SW480 (cell line): ENCODE measurements around the gene TMEM138.
"Not testable (repeated sequence)": the region's sequence is repeated elsewhere in the genome, so short reads cannot be mapped to it uniquely, and the experiment has no call there.

Experiments used
- DNase-seq: peaks from one replicate; pipeline ENCODE4 v3.0.0-alpha.2; 2016; ENCODE audit warnings: low spot score

TMEM138 gene

DNA sequence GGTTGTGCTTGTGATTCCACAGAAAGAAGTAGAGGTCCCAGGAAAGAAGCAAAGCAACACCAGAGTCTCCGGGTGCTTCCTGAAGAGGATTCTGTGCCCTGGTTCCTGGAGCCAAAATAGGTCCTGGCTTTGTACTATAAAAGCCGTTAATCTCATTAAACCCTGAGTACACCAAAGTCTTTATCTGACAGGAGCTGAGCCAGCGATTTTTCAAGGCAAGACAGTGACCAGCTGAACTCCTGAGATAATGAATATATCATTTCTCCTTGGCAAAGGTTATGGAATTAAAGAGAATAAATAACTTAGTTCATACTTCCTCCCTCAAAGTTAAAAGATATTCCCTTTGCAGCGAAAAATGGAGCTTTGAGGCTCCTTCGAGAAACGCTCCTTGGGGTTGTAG is 5.2 kb downstream of the TMEM138 start:
- DNase-seq = no peak

DNA sequence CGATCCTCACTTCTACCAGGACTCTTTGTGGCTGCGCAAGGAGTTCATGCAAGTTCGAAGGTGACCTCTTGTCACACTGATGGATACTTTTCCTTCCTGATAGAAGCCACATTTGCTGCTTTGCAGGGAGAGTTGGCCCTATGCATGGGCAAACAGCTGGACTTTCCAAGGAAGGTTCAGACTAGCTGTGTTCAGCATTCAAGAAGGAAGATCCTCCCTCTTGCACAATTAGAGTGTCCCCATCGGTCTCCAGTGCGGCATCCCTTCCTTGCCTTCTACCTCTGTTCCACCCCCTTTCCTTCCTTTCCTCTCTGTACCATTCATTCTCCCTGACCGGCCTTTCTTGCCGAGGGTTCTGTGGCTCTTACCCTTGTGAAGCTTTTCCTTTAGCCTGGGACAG is 6.5 kb downstream of the TMEM138 start:
- DNase-seq = no peak

DNA sequence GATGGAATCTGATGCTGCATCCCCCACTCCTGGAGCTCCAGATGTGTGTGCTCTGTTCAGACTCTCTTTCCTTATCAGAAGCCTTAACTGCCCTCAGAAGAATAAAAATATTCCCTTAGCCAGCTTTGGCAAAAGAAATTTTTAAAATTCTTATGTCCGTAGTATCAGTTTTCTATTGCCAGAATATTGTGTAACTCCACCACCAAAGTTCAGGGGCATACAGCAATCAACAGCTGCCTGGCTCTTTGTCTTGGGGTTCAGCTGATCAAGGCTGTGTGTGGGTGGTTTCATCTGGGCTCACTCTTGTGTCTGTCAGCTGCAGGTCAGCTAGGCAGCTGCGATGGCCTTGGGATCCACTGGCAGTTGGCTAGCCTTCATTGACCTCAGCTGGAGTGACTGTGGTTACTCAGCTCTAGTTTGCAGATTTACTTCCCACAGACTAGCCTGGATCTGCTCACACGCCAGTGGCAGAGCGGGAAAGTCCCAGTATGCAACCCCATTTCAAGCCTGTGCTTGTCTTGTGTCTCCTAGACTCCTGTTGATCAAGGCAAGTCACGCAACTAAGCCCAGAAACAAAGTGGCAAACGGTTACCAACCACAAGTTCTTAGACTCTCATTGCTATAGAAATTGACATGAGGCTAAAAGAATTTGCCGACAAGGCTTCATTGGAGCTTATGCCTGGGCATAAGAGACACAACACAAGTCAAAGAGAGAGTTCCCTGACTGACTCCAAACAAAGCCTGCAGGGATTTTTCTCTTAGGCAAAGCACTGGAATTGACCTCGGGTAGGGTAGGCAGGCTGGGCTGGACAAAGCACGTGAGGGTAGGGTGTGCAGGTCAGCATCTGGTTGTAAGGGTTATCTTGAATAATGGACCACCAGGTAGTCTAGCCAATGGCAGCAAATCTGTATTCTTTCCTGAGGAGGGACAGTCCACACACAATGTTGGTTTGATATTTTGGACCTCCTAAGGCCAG is 7.5 kb downstream of the TMEM138 start:
- no peak for DNase-seq

DNA sequence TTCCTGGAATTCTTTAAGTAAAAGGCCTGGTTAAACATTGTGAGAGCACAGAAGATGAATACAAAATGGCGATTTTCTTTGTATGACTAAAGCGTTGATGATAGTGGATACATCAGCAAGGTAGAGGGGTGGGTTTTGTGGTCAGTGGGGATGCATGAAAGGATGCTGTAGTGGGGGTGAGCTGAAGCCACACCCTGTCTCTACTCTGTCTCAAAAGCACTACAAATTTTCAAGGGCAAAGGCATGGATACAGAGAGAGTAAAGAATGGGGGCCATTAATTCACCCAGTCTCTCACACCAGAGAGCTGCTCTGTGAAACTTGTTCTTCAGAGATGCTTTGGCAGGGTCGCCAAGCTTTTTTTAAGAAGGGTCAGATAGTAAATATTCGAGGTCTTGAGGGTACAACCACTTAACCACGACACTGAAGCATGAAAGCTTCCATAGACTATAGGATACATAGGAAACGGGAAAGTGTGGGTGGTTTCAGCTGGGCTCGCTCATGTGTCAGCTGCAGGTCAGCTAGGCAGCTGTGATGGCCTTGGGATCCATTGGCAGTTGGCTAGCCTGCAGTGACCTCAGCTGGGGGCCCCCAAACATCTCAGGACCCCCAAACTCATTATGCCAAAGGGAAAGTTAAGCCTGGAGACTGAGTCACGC is 8.3 kb downstream of the TMEM138 start:
- DNase-seq = no peak

DNA sequence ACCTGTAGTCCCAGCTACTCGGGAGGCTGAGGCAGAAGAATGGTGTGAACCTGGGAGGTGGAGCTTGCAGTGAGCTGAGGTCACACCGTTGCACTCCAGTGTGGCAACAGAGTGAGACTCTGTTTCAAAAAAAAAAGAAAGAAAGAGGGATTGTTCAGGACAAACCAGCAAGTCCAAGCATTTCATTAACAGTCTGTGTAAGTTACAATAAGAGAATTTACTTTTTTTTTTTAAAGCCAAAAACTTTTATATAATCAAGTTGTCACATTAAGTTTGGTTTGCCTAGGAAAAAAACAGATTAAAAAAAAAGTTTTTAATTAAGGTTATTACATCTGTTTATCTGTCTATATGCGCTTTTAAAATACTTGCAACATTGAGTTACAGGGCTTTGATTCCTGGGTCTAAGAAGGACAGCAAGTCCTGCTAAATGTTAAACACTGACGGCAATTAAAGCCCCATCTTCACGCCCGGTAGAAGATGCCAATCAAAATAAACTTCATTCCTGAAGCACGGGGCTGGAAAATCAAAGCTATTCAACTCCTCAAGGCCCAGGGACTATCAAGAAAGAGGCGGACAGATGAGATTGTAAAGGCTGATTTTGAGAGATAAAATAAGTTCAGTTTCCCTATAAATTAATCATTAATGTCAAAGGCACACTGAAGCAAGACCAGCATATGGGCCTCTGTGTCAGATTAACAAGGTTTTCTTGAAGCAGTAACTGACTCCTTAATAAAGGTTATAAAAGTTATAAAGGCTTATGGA is 10.7 kb downstream of the TMEM138 start:
- no peak for DNase-seq

DNA sequence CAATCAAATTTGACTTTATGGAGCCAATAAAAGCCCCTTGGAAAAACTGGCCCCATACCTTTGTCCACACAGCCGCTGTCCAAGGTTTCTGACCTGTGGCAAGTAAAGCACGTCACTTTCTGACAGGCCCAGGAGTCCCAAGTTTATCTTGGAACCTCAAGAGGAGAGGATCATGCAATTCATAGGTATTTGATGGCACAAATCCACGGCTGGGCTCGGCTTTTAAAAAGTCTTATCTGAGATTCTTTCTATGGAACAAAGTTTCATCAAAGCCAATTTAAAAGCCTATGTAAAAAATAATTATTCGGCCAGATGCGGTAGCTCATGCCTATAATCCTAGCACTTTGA is 13.6 kb downstream of the TMEM138 start:
- DNase-seq = no peak

DNA sequence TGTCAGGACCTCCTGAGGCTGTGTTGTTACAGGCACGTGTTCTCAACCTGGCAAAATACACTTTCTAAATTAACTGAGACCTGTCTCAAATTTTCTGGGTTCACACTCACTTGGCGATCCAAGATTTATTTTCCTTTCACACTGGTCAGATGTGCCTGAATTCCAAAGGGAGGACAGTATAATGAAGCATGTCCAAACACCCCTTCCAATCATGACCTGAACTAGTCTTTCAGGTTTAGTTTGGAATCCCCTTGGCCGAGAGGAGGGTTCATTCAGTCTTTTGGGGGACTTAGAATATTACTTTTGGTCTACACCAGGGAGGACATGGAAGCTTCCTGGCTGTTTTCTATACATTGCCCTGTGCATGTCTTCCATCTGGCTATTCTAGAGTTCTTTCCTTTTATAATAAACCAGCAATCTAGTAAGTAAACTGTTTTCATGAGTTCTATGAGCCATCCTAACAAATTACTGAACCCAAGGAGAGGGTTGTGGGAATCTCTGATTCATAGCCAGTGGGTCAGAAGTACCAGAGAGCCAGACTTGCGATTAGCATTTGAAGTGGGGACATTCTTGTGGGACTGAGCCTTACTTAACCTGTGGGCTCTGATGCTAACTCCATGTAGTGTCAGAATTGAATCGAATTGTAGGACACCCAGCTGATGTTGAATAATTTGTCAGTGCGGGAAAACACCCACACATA is 15.4 kb downstream of the TMEM138 start:
- DNase-seq = no peak

DNA sequence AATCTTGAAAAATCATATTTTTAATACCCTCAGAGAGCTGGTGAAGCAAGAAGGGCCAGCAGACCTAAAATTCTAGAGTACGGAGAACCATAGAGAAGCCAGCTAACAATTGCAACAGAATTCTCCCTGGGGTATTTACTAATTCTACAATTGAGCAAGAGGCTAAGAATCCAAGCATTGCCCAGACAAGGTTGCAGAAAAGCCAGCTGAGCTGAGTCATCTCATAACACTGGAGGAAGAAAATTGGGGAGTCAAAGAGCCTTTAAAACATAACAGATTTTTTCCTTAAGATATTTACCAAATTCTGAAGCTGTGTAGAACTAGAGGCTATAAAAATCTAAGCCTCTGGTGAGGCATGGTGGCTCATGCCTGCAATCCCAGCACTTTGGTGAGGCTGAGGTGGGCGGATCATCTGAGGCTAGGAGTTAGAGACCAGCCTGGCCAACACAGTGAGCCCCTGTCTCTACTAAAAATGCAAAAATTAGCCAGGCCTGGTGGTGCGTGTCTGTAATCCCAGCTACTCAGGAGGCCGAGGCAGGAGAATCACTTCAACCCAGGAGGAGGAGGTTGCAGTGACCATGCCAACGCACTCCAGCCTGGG is 16.6 kb downstream of the TMEM138 start:
- no peak for DNase-seq

DNA sequence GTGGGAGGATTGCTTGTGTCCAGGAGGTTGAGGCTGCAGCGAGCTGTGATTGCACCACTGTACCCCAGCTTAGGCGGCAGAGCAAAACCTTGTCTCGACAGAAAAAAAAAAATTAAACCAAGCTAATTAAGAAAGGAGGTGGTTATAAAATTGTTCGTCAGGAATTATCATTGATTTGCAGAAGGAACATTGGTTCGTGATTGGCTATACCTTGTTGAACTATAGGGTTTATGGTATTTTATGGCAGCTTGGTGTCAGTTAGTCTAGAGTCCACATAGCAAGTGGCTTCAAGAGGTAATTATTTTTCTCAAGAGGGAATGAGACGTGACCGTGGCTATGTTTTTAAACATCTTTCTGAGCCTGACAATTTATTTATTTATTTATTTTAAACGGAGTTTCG is 18.7 kb downstream of the TMEM138 start:
- no peak for DNase-seq

DNA sequence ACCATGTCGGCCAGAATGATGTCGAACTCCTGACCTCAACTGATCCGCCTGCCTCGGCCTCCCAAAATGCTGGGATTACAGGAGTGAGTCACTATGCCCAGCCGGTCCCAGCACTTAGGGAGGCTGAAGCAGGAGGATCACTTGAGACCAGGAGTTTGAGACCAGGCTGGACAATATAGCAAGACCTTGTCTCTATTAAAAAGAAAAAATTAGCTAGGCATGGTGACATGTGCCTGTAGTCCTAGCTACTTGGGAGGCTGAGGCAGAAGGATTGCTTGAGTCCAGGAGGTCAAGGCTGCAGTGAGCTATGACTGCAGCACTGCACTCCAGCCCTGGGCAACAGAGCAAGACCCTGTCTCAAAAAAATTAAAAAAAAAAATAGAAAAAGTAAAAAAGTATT is 21.7 kb downstream of the TMEM138 start:
- DNase-seq = not testable (repeated sequence)

DNA sequence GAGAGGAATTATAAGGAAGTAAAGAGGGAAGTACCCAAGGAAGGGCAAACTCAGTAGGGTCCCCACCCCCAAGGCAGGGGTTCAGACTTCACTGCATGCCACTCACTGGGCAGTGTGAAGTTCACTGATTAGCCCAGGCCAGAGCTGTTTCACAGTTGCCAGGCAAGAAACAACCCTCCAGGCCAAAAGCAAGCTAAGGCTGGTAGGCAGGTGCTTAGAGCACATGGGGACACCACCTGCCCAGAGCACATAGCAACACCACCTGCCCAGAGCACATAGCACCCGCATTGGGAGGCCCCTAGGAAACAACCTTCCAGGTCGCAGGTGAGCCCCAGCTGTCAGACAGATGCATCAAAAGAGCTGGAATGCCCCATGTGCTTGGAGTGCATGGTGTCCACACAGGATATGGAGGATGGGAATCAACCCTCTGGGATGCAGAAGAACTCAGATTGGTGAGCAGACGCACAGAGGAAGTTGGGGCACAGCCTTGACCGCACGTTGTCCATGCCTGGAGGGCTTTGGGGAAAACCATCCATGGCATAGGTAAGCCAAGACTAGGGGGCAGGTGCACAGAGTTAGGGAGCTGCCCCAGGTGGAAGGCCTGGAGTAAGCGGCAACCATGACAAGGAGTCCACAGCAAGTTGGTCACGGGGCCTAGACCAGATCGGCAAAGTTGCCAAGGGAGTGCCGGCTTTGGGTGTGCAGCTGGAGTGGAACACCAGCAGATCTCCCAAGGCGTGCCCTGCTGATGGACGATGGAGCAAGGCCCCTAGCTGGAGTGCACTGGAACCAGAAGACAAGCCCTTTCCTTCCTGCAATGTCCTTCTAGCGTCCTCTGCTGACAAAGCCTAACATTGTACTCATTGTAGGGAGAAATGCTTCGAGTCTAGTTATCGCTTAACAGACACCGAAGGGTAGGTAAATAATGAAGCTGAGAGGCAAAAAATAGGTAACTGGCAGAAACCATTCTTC is 22.4 kb downstream of the TMEM138 start:
- DNase-seq = peak; percentile 20

DNA sequence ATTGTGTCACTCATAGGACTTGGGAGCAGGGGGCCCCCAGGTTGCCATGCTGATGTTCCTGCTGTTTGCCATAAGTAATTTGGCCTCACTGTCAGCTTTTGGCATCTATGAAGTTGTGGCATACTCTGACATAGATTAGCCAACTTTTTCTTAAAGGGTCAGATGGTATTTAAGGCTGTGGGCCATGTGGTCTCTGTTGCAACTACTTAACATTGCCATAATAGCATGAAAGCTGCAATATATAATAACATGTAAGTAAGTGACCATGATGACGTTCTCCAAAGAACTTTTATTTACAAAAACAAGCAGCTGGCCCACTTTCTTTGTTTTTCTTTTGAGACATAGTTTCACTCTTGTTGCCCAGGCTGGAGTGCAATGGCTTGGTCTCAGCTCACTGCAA is 28.0 kb downstream of the TMEM138 start:
- no peak for DNase-seq

DNA sequence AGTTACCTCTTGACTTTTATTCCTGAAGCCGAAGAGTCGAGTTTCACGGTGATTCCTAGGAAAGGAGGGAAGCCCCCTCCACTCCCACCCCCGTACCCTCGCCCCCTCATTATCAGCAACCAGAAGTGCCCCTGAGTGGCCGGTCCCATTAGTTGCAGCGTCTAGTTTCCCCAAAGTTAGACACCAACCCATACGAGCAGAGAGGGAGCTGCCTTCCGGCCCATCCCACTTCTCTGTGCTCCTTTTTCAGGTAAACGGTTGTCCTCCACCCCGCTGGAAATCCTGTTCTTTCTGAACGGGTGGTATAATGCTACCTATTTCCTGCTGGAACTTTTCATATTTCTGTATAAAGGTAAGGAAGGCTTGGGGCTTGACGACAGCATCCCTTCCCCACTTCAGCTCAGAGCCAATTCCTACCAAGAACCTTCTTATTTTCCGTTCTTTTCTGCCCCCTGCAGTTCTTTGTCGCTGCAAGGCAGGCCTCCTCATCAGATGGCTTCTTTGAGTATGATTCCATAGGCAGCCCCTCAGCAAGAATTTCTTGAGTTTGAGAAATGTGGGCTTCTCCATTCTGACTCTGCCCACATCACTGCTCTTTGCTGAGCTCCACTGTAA is 30.9 kb downstream of the TMEM138 start:
- peak; percentile 12 for DNase-seq

DNA sequence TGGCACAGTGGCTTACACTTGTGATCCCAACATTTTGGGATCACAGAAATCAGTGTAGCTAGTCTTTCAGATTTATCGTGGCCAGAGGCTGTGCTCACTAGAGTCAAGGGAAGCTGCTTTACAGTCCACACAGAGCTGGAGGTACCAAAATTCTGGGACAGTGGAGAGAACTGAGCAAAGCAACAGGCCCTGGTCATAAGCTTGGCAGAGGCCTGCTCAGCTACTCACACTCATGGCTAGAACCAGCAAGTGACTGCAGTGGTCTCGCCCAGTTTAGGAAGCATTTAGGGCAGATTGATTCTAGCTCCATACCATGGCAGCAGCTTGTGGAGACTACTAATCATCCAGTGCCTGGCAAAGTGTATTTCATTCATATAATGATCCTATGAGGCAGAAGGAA is 39.0 kb downstream of the TMEM138 start:
- DNase-seq = no peak

DNA sequence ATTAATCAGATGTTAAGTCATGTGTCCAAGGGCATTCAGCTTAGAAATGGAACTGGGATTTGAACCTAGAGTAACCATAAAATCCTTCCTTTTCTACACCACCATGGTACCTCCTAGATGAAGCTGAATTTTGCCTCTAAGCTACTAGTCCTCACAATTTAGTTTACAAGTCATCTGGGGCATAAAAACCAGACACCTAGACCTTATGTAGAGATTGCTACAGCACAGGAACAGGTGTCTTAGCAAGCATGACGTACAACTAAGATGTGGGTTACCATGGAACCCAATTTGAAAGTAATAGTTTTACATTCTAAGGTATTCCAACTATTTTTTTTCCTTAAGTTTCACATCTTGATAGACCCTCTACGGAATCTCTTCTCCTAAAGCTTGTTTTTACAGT is 39.4 kb downstream of the TMEM138 start:
- no peak for DNase-seq

DNA sequence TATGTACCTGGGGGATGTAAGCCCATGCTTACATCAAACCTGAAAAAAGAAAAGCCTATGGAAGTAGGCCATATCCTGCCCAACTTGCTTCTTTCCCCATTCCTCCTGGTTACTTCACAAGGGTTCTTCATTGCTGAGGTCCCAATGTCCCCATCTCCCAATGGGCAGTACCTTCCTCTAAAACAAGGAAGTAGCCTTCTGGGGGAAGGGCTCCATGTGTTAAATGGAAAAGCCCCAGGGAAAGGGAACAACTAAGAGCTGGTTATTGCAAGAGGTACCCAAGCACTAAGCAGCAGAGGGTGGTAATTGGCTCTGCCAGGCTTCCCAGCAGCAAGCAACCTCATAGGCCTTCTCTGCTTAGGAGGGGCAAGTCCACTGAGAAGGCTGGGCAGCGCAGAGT is 41.5 kb downstream of the TMEM138 start:
- DNase-seq = no peak

DNA sequence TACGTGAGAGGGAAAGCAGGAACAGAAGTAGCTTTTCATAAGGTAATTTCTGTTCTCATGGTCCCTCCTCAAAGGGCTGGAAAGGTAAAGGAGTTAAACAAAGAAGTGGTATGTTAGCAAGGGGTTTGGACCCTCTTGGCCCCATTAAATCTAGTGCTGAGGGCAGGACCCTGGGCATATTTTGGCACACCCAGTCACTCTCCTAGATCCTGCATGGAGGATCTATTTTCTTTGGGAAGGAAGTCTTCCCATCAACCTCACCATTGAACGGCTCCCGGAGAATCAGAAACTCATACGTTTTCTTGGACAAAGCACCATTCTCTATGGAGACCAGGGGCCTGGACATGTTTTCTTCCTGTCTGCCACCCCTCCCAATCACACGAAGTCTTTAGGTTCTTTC is 41.9 kb downstream of the TMEM138 start:
- no peak for DNase-seq

DNA sequence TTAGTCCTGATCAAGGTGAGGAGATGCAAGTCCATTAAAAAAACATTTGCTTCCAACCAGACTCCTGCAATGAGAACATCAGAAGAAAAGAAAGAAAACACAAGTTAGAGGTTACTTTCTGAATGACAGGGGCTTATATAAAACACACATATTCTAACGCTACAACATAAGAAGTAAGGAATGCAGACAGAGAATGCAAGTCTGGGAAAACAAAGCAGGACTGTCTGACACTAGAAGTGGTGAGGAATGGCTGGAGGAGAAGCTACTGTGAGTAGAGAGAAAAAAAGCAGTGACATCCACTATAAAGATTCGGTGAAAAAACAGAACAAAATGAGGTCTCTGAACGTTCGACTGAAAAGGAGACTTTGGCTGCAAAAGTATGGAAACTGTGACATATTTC is 42.5 kb downstream of the TMEM138 start:
- DNase-seq = no peak

DNA sequence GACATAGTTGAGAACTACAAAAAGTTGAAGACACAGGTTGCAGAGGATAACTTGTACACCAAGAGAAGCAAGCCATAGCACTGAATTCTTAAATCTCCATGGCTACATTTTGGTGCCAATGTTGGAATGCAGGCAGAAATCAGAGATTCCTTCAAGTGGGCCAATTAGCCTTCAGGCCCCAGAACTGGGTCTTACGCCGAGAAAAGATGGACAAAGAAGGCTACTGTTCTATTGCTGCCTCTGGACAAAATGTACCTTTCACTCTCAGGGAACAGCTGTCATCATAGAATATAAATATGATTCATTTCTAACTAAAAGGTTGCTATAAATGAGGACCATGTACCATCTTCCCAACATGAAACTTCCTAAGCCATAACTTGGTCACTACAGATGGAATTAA is 43.9 kb downstream of the TMEM138 start:
- no peak for DNase-seq
